GM18870 (cell line): ENCODE data around the gene WWP2.
"Not testable (repeated sequence)": the region's sequence is repeated elsewhere in the genome, so short reads cannot be mapped to it uniquely, and the experiment has no call there.

Source experiments
- ATAC-seq: cut with Tn5 transposase; IDR thresholded peaks from one replicate; pipeline ENCODE4 v1.9.1; 2021; ENCODE audit warnings: moderate library complexity; ENCODE audit not compliant: unreplicated experiment

The WWP2 gene

DNA sequence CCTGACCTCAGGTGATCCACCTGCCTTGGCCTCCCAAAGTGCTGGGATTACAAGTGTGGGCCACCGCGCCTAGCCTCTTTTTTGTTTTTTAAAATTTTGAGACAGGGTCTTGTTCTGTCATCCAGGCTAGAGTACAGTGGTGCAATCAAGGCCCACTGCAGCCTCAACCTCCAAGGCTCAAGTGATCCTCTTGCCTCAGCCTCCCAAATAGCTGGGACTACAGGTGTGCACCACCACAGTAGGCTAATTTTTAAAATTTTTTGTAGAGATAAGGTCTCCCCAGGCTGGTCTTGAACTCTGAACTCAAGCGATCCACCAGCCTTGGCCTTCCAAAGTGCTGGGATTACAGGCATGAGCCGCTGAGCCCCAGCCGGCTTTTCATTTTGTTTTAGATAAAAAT lies 92.6 kb downstream of the WWP2 start:
- not testable (repeated sequence) for ATAC-seq

DNA sequence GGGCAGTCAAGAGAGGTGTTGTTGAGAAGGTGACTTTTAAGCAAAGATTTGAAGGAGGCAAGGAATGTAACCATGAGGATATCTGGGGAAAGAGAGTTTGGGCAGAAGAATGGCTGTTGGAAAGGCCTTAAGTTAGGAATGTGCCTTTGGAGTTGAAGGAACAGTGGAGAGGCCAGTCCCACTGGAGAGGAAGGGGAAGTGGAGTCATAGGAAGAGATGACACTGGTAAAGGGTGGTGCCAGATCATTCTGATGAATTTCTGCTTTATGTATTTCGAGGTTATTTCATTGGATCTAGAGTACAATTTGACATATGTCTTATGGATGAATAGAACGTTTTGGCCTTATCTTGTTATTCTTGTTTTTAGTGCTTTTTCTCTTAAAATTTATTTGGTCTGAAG lies 93.5 kb downstream of the WWP2 start:
- no peak for ATAC-seq

DNA sequence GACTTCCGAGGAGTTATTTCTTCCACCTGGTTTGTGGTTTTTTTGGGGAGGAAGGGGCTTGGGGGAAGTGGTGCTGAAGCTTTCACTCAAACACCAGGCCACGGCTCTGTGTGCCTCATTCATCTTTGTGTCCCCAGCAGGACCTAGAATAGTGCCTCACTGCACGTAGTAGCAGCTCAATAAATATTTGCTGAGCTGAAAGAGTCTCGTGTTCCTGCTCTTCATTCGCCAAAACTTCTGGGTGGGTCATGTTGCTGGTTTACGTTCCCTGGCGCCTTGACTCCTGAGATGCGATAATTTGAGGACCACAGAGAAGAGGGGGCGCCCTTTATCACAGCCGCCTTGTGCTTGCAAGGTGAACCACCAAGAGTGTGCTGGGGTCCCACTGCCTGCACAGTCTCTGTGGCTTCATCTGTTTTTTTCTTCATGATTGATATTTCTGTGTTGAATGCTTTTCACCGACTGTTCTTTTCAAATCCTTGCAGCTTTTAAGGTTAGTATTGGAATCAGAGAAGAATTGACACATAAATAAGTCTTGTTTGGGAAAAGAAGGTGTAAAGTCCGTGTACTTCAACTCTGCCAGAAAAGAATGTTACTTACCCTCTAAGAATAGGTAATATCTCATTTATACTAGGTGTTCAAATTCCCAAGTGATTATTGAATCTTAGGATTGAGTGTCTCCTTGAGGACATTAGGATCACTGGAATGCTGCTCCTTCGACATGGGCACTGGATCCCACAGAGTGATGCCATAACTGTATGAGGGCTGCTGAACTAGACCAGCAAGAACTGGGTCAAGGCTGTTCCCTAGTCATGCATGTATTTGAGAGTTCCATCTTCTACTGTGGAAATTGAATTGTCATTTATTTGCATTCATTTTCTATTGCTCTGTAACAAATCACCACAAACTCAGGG lies 96.3 kb downstream of the WWP2 start:
- ATAC-seq, result no peak

DNA sequence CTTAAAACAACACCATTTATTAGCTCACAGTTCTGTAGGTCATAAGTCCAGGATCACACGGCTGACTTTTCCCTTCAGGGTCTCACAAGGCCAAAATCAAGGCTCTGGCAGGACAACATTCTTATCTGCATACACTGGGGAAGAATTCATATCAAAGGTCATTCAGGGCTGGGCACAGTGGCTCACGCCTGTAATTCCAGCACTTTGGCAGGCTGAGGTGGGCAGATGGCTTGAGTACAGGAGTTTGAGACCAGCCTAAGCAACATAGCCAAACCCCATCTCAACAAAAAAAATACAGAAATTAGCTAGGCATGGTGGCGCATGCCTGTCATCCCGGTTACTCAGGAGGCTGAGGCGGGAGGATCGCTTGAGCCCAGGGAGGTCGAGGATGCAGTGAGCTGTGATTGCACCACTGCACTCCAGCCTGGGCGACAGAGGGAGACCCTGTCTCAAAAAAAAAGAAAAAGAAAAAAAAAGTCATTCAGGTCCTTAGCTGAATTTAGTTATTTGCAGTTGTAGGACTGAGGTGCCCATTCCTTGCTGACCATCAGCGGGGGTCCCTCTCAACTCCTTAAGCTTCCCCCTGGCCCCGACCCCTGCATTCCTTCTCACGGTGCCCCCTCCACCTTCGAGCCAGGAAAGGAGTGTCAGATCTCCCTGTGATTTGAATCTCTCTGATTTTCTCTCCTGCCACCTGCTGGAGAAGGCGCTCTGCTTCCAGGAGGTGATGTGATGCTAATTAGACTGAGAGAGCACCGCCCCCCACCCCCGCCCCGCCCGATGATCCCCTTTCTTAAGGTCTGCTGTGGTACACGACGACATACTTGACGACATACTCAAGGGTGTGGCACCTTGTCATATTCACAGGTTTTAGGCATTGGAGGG lies 97.2 kb downstream of the WWP2 start:
- no peak for ATAC-seq

DNA sequence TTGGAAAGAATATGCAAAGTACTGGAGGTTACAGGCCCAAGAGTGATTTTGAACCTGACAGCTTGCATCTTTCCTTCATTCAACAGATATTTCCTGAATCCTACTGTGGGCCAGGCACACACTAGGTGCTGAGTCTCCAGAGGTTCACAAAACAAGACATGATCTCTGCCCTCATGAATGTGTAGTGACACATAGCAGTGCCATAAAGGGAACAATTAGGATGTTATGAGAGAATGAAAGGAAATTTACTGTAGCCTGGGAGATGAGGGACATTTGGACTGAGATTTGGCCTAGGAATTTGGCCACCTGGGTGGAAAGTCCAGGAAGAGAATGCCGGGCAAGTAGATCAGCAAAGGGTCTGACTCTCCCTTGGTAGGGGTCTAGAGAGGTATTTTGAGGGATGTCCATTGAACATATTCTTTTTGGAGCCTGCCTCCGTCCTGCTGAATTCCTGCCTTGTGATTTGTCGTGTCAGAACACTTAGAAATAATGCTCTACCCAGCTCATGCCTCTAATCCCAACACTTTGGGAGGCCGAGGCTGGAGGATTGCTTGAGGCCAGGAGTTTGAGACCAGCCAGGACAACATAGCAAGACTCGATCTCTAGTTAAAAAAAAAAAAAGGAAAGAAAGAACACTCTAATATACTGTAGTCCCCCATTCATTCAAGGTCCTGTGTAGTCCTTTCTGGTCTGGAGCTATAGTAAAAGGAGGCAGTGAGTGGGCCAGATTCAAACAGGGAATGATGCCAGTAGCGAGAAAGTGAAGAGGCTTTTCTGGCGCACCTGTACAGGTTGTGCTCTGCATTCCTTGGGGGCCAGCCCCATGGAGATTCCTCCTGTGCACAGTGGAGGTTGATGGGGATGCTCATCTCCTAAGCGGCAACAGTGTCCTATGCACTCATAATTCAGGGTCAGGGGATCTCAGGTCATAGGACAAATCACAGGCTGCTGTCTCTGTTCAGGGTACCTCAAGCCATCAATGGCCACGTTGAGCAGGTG lies 98.4 kb downstream of the WWP2 start:
- no peak for ATAC-seq

DNA sequence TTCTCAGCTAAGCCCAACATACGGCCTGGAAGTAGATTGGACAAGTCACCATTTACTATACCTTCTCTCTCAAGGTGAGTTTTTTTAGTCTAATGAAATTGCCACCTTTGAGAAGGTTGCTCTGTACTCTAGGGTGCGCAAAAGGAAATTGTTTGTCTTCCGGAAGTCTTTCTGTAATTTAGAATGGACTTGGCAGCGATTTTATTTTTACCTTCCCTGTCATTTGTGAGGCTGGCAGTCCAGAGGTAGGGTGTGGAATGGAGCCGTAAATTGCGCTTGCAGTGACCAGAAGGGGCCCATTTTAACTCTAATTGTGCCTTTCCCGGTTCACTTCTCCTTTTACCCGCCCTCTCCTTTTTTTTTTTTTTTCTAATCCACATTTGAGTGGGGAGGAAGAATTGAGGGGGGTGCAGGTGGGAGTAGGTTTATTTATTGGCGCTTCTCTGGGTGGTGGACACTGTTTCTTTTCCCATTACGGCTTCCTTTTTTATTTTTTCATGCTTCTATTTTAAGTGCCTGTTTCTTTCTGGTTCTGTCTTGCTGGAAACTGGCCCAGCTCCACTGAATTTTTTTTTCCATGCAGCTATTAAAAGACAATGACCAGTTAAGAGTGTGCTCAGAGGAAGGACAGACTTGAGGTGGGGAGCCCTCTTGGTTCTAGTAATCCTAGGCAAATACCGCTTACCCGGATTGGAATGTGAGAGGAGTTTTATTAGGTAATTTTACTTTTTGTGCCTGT lies 99.3 kb downstream of the WWP2 start:
- ATAC-seq, result no peak

DNA sequence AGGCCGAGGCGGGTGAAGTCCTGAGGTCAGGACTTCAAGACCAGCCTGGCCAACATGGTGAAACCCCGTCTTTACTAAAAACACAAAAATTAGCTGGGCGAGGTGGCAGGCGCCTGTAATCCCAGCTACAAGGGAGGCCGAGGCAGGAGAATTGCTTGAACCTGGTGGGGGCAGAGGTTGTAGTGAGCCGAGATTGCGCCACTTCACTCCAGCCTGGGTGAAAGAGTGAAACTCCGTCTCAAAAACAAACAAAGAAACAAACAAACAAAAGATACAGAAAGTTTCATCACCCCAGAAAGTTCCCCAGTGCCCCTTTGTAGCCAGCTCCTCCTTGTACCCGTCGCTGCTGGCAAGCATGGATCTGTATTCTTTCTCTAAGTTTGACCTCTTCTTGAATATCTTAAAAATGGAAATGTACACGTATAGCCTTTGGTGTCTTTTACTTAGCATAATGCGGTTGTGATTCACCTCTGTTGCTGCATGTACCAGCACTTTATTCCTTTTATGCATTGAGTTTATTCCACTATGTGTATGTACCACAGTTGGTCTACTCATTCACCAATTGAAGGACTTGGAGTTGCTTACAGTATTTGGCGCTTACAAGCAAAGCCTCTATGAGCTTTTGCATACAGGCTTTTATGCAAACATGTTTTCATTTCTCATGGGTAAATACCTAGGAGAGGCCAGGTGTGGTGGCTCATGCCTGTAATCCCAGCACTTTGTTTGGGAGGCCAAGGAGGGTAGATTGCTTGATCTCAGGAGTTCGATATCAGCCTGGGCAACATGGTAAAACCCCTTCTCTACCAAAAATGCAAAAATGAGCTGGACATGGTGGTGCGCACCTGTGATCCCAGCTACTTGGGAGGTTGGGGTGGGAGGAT lies 101.5 kb downstream of the WWP2 start:
- ATAC-seq, result no peak

DNA sequence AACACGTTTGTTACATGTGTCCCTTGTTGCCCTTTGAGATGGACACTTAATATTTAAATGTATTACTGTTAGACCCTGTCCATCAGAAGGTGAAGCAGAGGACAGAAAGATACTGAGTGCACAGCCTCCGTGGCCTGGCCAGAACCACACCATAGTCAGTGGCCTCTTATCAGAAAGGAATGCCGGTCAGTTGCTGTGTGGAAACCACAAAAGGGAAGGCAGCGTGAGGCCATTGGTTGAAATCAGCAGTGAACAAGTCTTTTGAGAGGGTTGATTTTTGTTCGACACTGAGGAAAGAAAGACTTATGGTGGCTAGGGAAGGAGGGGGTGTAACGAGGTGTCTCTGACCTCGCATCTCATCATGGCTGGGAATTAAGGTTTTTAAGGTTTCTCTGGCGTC lies 103.6 kb downstream of the WWP2 start:
- ATAC-seq, result no peak

DNA sequence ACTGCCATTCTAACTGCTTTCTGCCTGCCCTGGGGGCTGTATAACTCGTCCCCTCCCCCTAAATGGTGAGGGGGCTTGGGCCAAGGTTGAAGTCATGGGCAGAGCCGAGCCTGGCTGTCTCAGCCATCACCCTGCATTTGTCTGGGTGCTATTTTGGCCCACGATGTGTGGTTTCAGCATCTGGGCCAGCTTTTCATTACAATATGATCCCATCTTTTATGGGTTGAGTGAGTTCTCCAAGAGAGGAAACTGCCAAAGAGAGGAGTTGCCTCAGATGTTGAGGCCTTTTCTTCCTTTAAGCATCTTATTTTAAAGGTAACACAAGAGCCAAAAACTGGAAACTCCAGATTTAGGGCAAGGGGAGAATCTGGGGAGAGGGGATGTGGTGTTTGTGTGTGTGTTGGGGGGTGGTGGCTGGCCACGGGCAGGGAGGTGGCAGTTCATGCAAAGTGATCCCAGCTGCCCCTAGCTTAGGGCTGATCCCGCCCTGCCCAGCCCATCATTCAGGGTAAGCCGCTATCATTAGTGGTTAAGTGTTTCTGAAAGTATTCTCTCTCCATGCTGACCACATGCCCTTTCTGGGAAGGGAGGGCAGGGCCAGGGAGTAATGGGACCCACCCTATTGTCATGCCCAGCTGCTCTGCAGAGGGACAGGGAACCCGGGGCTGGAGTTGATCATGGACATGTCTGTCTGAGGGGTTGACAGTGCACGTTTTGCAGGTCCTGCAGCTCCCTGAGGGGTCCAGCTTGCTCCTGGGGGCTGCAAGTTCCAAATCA lies 105.8 kb downstream of the WWP2 start:
- ATAC-seq, result no peak

DNA sequence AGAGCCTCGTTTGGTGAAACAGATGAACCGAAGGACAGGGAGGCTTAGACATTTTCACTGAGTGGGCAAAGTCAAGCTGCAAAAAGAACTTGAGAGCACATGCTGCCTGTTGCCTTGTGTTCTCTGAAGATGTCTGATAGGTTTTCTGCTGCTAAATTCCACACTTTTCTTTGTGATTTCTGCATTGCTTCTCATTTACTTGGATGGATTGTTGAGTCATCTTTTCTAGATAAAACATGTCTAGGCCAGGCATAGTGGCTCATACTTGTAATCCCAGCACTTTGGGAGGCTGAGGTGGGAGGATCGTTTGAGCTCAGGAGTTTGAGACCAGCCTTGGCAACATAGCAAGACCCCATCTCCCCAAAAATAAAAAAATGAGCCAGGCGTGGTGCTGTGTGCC lies 108.6 kb downstream of the WWP2 start:
- no peak for ATAC-seq

DNA sequence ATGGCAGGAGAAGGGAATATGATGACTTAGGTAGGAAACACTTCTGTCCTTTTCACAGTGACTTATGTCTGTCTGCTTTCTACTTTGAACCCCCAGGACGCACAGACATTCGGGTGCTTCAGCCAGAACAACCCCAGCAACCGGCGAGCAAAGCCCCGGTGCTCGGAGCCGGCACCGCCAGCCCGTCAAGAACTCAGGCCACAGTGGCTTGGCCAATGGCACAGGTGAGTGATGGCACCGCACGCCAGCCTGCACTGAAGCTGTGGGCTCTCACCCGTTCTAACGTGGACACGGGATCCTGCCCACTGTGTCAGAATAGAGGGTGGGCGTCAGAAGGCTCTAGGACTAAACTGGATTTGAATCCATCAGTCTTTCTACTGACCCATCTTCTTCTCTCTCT lies 109.6 kb downstream of the WWP2 start:
- ATAC-seq, result no peak

DNA sequence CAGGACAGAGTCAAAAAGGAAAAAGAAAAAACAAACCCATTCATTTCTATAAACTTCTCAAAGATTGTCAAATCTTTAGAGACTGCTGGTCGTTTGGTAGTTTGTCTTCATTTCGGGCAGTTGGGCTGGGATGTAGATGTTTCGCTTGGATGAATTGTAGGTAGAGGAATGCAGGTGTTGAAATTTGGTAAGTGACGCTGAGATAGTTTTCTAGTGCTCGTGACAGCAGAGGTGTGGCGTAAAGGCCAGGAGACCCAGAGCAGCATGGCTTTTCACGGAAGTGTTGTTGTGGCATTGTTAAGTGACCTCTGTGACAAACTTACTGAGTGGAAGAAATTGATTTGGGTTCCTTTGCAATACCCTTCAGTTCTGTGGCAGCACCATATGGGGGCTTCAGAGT lies 110.8 kb downstream of the WWP2 start:
- ATAC-seq, result no peak

DNA sequence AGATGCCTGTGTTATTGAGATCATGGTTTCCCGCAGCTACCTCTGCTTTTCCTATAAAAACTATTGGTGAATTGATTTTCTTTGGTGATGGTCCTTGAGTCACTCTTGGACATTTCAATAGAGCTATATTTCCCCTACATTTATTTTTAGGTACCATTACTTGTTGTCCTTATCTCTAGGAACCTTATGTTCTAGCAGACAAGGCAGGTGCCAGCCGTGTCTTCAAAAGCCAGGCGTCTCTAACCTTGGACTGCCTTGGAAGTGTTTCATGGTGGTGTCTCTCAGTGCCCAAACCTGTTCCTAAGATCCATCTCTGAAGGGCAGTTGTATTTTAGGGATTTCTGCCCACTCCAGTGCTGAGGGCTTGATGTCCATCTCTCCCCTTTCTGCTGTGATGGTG lies 111.7 kb downstream of the WWP2 start:
- no peak for ATAC-seq

DNA sequence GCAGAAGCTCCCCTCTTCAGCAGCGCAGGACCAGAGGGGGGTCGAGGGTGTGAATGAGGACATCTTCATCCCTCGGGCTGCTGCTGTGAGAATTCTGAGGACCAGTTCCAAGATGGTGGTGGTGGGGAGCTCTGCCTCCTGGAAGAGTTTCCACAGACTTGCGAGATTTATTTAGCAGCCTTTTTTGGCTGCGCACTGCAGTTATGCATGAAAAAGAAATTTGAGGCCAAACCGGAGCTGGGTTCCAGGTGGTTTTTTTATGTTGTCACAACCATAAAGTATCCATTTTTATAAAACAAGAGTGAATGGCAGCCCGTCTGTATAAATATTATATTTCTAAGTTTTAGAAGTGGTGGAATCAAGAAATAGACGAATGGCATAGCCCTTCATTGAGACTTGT lies 112.1 kb downstream of the WWP2 start:
- no peak for ATAC-seq

DNA sequence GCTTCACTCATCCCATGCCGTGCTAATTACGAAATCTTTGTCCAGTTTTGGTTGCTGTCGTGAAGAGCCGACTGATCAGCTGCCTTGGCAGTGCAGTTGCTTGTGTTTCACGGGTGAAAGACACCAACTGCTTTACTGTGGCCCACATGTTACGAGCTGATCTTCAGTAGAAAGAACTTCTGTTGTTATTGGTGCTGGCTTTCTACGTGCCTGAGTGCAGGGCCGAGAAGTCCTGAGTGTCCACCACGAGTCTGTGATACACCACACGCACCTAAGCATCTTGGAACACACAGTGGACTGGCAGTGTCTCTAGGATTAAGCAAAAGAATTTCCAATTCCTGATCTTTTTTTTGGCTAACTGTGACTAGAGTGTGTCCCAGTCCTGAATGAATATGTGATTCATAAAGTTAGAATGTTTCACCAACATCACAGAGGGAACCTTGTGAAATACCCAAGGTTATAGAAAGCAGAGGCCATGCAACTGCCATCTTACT lies 118.6 kb downstream of the WWP2 start:
- ATAC-seq, result no peak

DNA sequence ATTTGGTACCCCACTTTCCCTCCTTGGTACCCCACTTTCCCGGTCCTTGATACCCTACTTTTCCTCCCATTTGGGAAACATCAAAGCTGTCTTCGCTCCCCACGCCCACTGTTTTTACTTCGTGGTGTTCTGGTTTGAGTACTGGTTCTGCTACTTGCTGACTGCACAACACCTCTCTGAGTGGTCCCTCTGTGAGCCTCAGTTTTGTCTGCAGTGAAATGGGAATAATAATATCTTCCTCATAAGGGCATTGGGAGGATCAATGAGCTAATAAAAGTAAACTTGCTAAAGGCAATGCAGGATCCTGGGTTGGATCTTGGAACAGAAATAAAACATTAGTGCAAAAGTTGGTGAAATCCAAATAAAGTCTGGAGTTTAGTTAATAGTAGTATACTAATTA lies 119.0 kb downstream of the WWP2 start:
- no peak for ATAC-seq

DNA sequence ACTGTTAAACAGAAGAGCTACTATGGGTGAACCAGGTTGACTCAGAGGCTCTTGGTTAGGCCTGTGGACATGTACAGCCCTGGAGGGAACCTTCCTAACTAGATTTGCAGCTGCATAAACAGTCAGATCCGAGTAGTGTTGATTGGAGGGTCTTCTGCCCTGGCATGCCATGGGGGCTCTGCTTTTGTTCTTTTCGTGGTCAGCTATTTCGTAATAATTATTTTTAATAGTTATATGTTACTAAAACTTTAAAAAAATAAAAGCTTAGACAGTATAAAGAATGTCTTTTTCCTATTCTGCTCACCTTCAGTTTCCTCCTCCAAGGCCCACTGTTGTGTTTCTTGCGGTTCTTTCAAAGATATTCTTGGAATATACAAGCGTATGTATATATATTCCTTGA lies 121.6 kb downstream of the WWP2 start:
- ATAC-seq, result no peak

DNA sequence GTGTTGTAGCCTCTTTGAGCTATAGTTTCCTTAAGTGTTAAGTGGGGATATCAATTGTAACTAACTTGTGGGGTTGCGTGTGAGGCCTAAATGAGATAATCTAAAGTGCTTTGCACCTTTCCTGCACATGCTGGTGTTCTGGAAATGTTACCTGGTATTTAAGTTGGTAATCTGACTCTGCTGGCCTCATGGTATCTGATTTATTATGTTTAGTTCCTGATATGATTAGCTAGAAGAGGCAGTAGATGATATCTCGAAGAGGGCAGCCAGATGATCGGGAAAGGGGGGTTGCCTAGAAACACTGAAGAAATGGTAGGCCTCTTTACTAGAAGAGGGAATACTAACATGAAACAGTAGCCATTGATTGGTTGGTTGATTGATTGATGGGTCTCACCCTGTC lies 123.6 kb downstream of the WWP2 start:
- no peak for ATAC-seq
